ENCODE data around the gene DNAJC9. TPM values are rescaled to one million over a fixed set of nuclear protein-coding genes. Genes with fewer than 3 reads are reported as not detected.

The DNAJC9 gene
- total RNA-seq, 1 experiment from 2014 or later = 282 TPM

DNA sequence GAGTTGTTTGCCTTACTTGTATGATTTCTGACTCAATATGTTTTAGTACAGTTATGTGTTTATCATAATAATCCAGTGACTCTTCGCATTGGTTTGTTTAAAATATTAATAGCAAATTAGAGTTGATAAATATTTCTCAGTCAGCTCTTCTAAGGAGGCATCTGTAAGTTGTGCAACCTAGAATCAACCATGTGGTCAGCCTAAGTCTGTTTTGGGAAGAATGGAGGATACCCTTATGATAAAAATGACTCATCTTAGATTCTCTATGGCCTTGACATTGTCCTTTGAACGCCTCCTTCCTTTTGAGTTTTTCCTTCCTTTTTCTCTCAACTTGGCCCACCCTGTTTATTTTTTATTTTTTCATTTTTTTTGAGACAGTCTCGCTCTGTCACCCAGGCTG is 18.8 kb downstream of the DNAJC9 start:
- Histone ChIP-seq H3K4me2 (ENCODE audit: low read length) (no peak overlapping the region), H3K9me2 (replicated peaks; ENCODE audit: low read length) (no peaks in the 10 kb centered on the region), H2AFZ (ENCODE audit: low read length) (no peak overlapping the region), H3K27me3 (ENCODE audit: low read length) (no peaks in the 10 kb centered on the region), H3K36me3 (ENCODE audit: low read depth, low read length) (peaks cover 22% of the 10 kb centered on the region; the same call in 1 of the 2 replicates), H3F3A (ENCODE audit: low read length, unreplicated experiment) (no peaks in the 10 kb centered on the region), H4K20me1 (ENCODE audit: low read length) (no peaks in the 10 kb centered on the region), H3K27ac (ENCODE audit: low read length) (no peak overlapping the region), H3K9ac (ENCODE audit: low read length) (no peak overlapping the region), H3K9me3 (ENCODE audit: low read length) (no peaks in the 10 kb centered on the region), H3K4me3 (ENCODE audit: low read length) (no peak overlapping the region), H3K4me1 (ENCODE audit: insufficient read depth, low read length) (no peaks in the 10 kb centered on the region; the same call in 1 of the 2 replicates), H3K79me2 (ENCODE audit: low read length) (no peaks in the 10 kb centered on the region)
- intact Hi-C loops (cut with micrococcal nuclease) = no loop called here
- CTCF ChIA-PET = no interaction called here
- no peak for DNase-seq
- no peak for TF ChIP-seq EZH2phosphoT487 (IDR thresholded peaks at IDR 0.05; ENCODE audit: borderline replicate concordance, low read length)
- TF ChIP-seq, protein P1, sequence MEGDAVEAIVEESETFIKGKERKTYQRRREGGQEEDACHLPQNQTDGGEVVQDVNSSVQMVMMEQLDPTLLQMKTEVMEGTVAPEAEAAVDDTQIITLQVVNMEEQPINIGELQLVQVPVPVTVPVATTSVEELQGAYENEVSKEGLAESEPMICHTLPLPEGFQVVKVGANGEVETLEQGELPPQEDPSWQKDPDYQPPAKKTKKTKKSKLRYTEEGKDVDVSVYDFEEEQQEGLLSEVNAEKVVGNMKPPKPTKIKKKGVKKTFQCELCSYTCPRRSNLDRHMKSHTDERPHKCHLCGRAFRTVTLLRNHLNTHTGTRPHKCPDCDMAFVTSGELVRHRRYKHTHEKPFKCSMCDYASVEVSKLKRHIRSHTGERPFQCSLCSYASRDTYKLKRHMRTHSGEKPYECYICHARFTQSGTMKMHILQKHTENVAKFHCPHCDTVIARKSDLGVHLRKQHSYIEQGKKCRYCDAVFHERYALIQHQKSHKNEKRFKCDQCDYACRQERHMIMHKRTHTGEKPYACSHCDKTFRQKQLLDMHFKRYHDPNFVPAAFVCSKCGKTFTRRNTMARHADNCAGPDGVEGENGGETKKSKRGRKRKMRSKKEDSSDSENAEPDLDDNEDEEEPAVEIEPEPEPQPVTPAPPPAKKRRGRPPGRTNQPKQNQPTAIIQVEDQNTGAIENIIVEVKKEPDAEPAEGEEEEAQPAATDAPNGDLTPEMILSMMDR (conservative IDR thresholded peaks at IDR 0.05; ENCODE audit: low read depth, low read length) = no peak
- TF ChIP-seq EZH2 (IDR thresholded peaks at IDR 0.05; ENCODE audit: low read length, unreplicated experiment) = no peak
- POLR2A ChIA-PET (ENCODE audit: unreplicated experiment) = no interaction called here
- no TSS peak for BruUV-seq (replicated peaks)
- ATAC-seq = no peak

DNA sequence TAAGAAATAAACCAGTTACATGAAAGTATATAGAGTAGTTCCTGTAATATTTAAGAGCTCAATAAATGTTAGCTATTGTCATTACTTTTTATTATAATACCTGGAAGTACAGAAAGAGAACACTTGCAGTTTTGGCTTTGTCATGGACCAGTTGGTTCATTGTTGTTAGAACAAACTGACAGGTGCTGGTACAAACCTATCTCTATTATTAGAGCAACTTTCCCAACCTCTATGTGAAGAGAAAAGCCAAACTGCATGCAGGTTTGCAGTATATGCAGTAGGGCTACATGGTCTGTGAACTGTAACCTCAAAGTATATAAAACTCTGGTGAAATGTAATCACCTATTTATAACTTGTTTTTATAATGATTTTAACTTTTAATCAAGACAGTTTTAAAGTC is 20.4 kb downstream of the DNAJC9 start:
- H3K4me2 ChIP-seq (ENCODE audit: low read length) = no peak overlapping the region
- no peaks in the 10 kb centered on the region for H4K20me1 ChIP-seq (ENCODE audit: low read length)
- no peaks in the 10 kb centered on the region for H3K79me2 ChIP-seq (ENCODE audit: low read length)
- no peaks in the 10 kb centered on the region for H3F3A ChIP-seq (ENCODE audit: low read length, unreplicated experiment)
- H3K27ac ChIP-seq (ENCODE audit: low read length) = no peak overlapping the region
- H3K4me1 ChIP-seq (ENCODE audit: insufficient read depth, low read length) = no peaks in the 10 kb centered on the region; the same call in 1 of the 2 replicates
- TF ChIP-seq, protein P1 (conservative IDR thresholded peaks at IDR 0.05; ENCODE audit: low read depth, low read length) = no peak
- TF ChIP-seq EZH2 (IDR thresholded peaks at IDR 0.05; ENCODE audit: low read length, unreplicated experiment) (no peak), EZH2phosphoT487 (IDR thresholded peaks at IDR 0.05; ENCODE audit: borderline replicate concordance, low read length) (no peak)
- no peak overlapping the region for H3K9ac ChIP-seq (ENCODE audit: low read length)
- ATAC-seq (no peak), DNase-seq (no peak)
- ChIA-PET CTCF (no interaction called here), POLR2A (ENCODE audit: unreplicated experiment) (interaction anchor here (0.7 to 1.3 kb wide), 2 partner anchors 21 to 144 kb away, joined by 3 to 5 read pairs; no protein-coding TSS in a partner anchor)
- no peaks in the 10 kb centered on the region for H3K9me3 ChIP-seq (ENCODE audit: low read length)
- H3K27me3 ChIP-seq (ENCODE audit: low read length) = no peaks in the 10 kb centered on the region
- no peak overlapping the region for H3K4me3 ChIP-seq (ENCODE audit: low read length)
- H3K36me3 ChIP-seq (ENCODE audit: low read depth, low read length) = peaks cover 8% of the 10 kb centered on the region; the same call in 1 of the 2 replicates
- H2AFZ ChIP-seq (ENCODE audit: low read length) = no peak overlapping the region
- intact Hi-C loops (cut with micrococcal nuclease) = no loop called here
- no TSS peak for BruUV-seq (replicated peaks)
- H3K9me2 ChIP-seq (replicated peaks; ENCODE audit: low read length) = no peaks in the 10 kb centered on the region

DNA sequence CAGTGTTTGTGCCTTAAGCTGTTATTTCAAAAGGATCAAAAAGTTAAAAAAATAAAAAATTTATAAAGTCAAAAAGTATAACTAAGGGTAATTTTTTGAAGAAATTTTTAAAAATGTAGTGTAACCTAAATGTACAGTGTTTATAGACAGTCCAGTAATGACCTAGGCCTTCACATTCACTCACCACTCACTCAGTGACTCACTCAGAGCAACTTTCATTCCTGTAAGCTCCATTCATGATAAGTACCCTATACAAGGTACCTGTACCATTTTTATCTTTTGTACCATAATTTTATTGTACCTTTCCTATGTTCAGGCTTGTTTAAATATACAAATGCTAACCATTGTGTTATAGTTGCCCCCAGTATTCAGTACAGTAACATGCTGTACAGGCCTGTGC is 21.5 kb downstream of the DNAJC9 start:
- Histone ChIP-seq H3F3A (ENCODE audit: low read length, unreplicated experiment) (no peaks in the 10 kb centered on the region), H3K9ac (ENCODE audit: low read length) (no peak overlapping the region), H3K9me3 (ENCODE audit: low read length) (no peaks in the 10 kb centered on the region), H3K4me2 (ENCODE audit: low read length) (no peak overlapping the region), H4K20me1 (ENCODE audit: low read length) (no peaks in the 10 kb centered on the region), H2AFZ (ENCODE audit: low read length) (no peak overlapping the region), H3K27ac (ENCODE audit: low read length) (no peak overlapping the region), H3K27me3 (ENCODE audit: low read length) (no peaks in the 10 kb centered on the region), H3K4me1 (ENCODE audit: insufficient read depth, low read length) (no peaks in the 10 kb centered on the region; the same call in 1 of the 2 replicates), H3K79me2 (ENCODE audit: low read length) (no peaks in the 10 kb centered on the region), H3K36me3 (ENCODE audit: low read depth, low read length) (no peaks in the 10 kb centered on the region; the same call in 1 of the 2 replicates), H3K9me2 (replicated peaks; ENCODE audit: low read length) (no peaks in the 10 kb centered on the region), H3K4me3 (ENCODE audit: low read length) (no peak overlapping the region)
- peak; percentile 86 for ATAC-seq
- BruUV-seq (replicated peaks) = no TSS peak
- DNase-seq = peak; percentile 77
- intact Hi-C loops (cut with micrococcal nuclease) = no loop called here
- ChIA-PET CTCF (interaction anchor here (0.6 kb wide), 1 partner anchor 133 kb away, joined by 4 read pairs; no protein-coding TSS in a partner anchor), POLR2A (ENCODE audit: unreplicated experiment) (interaction anchor here (0.5 to 1.3 kb wide), 3 partner anchors 16 to 504 kb away, joined by 3 to 16 read pairs (median 8); no protein-coding TSS in a partner anchor)
- TF ChIP-seq, protein P1 (conservative IDR thresholded peaks at IDR 0.05; ENCODE audit: low read depth, low read length) = no peak
- TF ChIP-seq EZH2 (IDR thresholded peaks at IDR 0.05; ENCODE audit: low read length, unreplicated experiment) (no peak), EZH2phosphoT487 (IDR thresholded peaks at IDR 0.05; ENCODE audit: borderline replicate concordance, low read length) (no peak)

All from PC-3 (cell line).